Suprapubic skin (tissue), 4 donors: ENCODE data around the gene UBR3.

ENCODE experiments used
- CTCF ChIP-seq, 2 donors: fragments of 200-600 bp in 1 of 2; fragments of 450-650 bp in 1 of 2; sonication (generic) in 1 of 2; IDR thresholded peaks; one replicate each; pipeline ENCODE4 v1.5.1; 2016 to 2019; ENCODE audit warnings: antibody characterized with exemption in 2 of 2, mild to moderate bottlenecking in 1 of 2, moderate library complexity in 1 of 2
- POLR2A ChIP-seq, 2 donors: fragments of 450-650 bp; IDR thresholded peaks; one replicate each; pipeline ENCODE4 v1.6.1; 2017; ENCODE audit warnings: antibody characterized with exemption in 2 of 2, mild to moderate bottlenecking in 2 of 2, moderate library complexity in 2 of 2
- POLR2AphosphoS5 ChIP-seq, 3 donors: sonication (generic); formaldehyde crosslinking; IDR thresholded peaks; one replicate each; pipeline ENCODE4 v1.6.1; 2017; ENCODE audit warnings: antibody characterized with exemption in 3 of 3

DNA sequence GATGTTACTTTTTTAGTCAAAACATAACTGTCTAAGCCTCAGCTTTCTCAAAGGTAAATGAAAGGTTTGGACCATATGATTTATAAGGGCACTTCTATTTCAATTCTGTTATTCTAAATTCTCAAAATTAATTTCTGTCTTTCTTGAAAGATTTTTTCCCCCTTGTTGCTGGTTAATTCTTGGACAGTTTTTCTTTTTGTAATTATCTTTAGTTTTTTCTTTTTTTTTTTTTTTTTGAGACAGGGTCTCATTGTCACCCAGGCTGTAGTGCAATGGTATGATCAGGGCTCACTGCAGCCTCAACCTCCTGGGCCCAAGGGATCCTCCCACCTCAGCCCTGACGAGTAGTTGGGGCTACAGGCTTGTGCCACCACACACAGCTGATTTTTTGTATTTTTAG is 229.6 kb downstream of the UBR3 start:
- TF ChIP-seq CTCF (IDR thresholded peaks at IDR 0.05) = no peak
- no peak for TF ChIP-seq POLR2A (IDR thresholded peaks at IDR 0.05)
- TF ChIP-seq POLR2AphosphoS5 (IDR thresholded peaks at IDR 0.05) = no peak
